Stimulated activated CD8-positive, alpha-beta memory T cell treated with anti-CD3 and anti-CD28 coated beads, Interleukin-2, amount 100 ng/mL, for 48 hours (primary cell): Measurements from ENCODE around the gene ATP2B2.

Experiments used
- DNase-seq, 2 donors: peaks; one replicate each; pipeline ENCODE4 v3.0.0-alpha.2; 2020; ENCODE audit warnings: low read depth in 2 of 2

ATP2B2 gene

GRCh38 chr3:10401990-10402761 lies 103.2 kb downstream of the ATP2B2 start:
- DNase-seq: no peak

GRCh38 chr3:10400749-10401495 lies 104.5 kb downstream of the ATP2B2 start:
- DNase-seq: no peak

GRCh38 chr3:10400050-10400748 lies 105.2 kb downstream of the ATP2B2 start:
- no peak for DNase-seq

- no peak for DNase-seq
Measured at GRCh38 chr3:10399634-10400033, 105.8 kb downstream of the ATP2B2 start.

GRCh38 chr3:10398341-10398740 lies 107.0 kb downstream of the ATP2B2 start:
- DNase-seq: no peak

- no peak for DNase-seq
Measured at GRCh38 chr3:10397879-10398278, 107.5 kb downstream of the ATP2B2 start.

GRCh38 chr3:10396931-10397330 lies 108.5 kb downstream of the ATP2B2 start:
- DNase-seq: no peak

GRCh38 chr3:10396083-10396482 lies 109.3 kb downstream of the ATP2B2 start:
- DNase-seq: no peak

GRCh38 chr3:10395671-10396070 lies 109.7 kb downstream of the ATP2B2 start:
- DNase-seq: no peak

GRCh38 chr3:10395196-10395595 lies 110.2 kb downstream of the ATP2B2 start:
- no peak for DNase-seq

GRCh38 chr3:10394491-10395025 lies 110.8 kb downstream of the ATP2B2 start:
- no peak for DNase-seq

GRCh38 chr3:10393514-10393913 lies 111.9 kb downstream of the ATP2B2 start:
- DNase-seq: no peak

- no peak for DNase-seq
Measured at GRCh38 chr3:10392906-10393461, 112.4 kb downstream of the ATP2B2 start.

GRCh38 chr3:10392244-10392643 lies 113.1 kb downstream of the ATP2B2 start:
- DNase-seq: no peak

GRCh38 chr3:10391391-10391790 lies 114.0 kb downstream of the ATP2B2 start:
- no peak for DNase-seq

GRCh38 chr3:10390641-10391373 lies 114.6 kb downstream of the ATP2B2 start:
- DNase-seq: no peak

- no peak for DNase-seq
Measured at GRCh38 chr3:10389995-10390394, 115.4 kb downstream of the ATP2B2 start.

GRCh38 chr3:10389339-10389738 lies 116.0 kb downstream of the ATP2B2 start:
- no peak for DNase-seq

GRCh38 chr3:10387881-10388609 lies 117.3 kb downstream of the ATP2B2 start:
- no peak for DNase-seq

GRCh38 chr3:10386121-10386520 lies 119.3 kb downstream of the ATP2B2 start:
- DNase-seq: no peak
